Neural progenitor cell (in vitro differentiated cells): ENCODE data around the gene SIRPA.

Experiments used
- CTCF ChIP-seq: fragments of 200-600 bp; sonication (generic); IDR thresholded peaks from 2 replicates; pipeline ENCODE4 v1.5.1; 2017; ENCODE audit warnings: antibody characterized with exemption, mild to moderate bottlenecking
- EZH2 ChIP-seq: fragments of 200-600 bp; sonication (generic); IDR thresholded peaks from 2 replicates; pipeline ENCODE4 v1.6.1; 2017; ENCODE audit warnings: antibody characterized with exemption, mild to moderate bottlenecking, moderate library complexity
- EZH2phosphoT487 ChIP-seq: fragments of 200-600 bp; sonication (generic); IDR thresholded peaks from 2 replicates; pipeline ENCODE4 v1.6.1; 2017; ENCODE audit warnings: antibody characterized with exemption

GRCh38 chr20:1983301-1983700, 88.1 kb downstream of the SIRPA start:
- no peak for TF ChIP-seq CTCF
- no peak for TF ChIP-seq EZH2
- no peak for TF ChIP-seq EZH2phosphoT487
